Activated naive CD8-positive, alpha-beta T cell treated with anti-CD3 and anti-CD28 coated beads, Interleukin-2, amount 50 U/mL, for 16 hours (primary cell): Measurements from ENCODE around the gene NNT.
"Not testable (repeated sequence)": the region's sequence is repeated elsewhere in the genome, so short reads cannot be mapped to it uniquely, and the experiment has no call there.

Source experiments
- DNase-seq: peaks from one replicate; pipeline ENCODE4 v3.0.0-alpha.2; 2020; ENCODE audit warnings: low read depth, low spot score

NNT gene

DNA sequence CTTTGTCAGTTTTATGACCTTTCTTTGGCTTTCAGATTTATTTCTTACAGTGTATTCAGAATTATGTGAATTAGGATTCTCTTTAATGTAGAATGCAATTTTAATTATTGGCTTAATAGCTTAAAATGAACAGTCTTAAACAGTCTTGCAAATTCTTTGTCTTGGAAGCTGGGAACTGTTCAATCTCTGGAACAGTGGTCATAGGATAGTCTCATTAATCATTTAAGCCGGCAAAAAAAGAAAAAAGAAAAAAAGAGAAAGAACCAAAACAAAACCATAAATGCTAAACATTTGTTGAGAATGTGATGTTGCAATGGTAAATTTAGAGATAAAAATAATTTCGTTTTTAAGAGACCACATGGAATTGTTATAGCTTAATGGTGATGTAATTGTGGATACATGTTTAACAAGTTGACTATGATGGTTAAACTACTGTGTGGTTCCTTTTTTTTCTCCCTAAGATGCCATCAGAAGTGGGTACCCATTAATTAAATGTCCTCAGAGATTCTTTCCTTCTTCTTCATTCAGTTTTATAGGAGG, 61.6 kb downstream of the NNT start:
- DNase-seq, result no peak

DNA sequence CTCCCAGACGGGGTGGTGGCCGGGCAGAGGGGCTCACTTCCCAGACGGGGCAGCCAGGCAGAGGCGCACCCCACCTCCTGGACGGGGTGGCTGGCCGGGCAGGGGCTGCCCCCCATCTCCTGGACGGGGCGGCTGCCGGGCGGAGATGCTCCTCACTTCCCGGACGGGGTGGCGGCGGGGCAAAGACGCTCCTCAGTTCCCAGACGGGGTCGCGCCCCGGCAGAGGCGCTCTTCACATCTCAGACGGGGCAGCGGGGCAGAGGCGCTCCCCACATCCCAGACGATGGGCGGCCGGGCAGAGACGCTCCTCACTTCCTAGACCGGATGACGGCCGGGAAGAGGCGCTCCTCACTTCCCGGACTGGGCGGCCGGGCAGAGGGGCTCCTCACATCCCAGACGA, 62.8 kb downstream of the NNT start:
- not testable (repeated sequence) for DNase-seq

DNA sequence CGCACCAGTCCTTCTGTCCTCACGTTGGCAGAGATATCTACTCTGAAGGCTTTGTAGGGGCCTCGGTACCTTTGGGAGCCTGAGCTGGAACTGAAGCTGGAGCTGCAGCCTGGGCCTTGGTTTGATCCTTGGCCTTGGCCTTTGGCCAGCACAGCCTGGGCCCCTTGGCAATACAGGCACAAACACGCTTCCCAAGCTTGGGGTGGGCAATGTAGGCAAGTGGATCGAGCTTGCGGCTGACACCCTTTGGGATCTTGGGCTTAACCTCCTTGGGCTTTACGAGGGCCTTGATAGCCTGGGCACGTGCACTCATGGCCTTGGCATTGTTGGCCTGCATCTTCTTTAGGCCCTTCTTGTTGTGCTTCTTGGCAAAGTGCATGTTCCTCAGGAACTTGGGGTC, 63.7 kb downstream of the NNT start:
- DNase-seq, result not testable (repeated sequence)

DNA sequence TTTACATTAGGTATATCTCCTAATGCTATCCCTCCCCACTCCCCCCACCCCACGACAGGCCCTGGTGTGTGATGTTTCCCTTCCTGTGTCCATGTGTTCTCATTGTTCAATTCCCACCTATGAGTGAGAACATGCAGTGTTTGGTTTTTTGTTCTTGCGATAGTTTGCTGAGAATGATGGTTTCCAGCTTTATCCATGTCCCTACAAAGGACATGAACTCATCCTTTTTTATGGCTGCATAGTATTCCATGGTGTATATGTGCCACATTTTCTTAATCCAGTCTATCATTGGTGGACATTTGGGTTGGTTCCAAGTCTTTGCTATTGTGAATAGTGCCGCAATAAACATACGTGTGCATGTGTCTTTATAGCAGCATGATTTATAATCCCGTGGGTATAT, 64.4 kb downstream of the NNT start:
- DNase-seq, result not testable (repeated sequence)

DNA sequence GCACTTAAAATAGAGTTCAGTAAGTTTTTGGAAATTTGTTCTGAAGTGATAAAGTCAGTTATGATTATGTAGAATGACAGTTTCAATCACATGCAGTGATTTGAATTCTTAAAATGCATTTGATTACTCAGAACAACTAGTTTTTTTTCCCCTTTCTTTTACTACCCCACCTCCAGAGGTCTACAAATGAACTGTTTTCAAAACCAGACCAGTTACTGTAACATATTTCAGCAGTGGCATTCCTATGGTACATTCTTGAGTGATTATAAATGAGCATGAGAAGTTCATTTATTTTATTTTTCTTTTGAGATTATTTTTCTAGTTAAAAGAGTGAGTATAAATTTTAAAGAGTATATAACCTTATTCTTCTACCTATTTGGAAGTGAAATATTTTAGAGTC, 71.6 kb downstream of the NNT start:
- no peak for DNase-seq

DNA sequence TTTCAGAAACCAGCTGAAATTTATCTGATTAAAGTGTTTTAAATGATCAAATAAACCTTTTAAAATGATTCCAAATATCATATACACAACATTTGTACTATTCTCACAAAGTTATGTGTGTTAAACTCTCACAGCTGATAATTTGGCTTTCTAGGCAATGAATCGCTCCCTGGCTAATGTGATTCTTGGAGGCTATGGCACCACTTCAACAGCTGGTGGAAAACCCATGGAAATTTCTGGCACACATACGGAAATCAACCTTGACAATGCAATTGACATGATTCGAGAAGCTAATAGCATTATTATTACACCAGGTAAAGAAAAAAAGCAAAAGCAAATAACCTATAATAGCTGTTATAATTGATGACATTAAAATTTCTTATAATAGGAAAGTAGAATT, 72.4 kb downstream of the NNT start:
- DNase-seq, result no peak

DNA sequence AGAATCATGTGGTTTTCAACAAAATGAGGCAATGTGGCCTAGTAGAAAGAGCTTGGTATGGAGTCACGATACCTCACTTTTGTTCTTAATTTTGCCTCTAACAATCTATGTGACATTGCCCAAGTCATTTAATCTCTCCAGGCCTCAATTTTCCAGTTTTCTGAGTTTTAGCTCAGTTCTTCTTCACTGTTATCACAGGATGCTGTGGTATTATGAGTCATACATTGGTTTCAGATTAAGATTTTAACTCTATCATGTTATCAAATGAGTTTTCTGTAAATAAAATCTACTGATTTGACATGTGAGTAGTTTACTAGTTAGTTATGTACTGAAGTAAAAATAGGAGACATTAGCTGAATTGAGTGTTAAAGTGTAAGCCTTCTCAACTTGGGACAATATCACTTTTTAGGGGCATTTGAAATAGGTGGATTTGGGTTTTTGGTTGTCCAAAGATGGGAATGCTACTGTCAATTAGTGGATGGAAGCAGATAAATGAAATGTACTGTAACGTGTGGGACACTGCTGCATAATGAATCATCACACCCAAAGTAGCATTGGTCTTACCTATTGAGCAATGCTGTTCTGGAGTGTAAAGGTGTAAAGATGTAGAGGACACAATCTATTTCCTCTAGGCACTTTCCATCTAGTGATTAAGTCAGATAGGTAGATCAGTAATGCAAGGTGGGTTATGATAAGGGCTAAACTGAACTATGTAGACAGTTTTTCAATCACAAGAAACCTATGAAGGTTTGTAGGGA, 73.3 kb downstream of the NNT start:
- no peak for DNase-seq

DNA sequence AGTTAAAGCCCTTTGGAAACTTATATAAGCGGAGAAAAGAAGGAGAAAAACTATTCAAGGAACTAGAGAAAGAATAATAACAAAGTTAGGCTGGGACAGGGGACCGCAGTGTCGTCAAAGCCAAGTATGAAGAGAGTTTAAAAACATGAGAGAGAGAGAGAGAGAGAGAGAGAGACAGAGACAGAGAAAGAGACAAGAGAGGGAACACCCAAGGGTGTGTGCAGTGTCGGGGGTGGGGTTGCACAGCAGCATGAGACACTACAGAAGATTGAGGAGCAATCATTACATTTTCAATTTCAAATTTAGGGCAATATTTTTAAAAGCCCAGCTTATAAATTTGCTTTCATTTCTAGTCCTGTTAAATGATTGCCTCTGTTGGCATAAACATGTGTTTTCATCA, 74.3 kb downstream of the NNT start:
- no peak for DNase-seq

DNA sequence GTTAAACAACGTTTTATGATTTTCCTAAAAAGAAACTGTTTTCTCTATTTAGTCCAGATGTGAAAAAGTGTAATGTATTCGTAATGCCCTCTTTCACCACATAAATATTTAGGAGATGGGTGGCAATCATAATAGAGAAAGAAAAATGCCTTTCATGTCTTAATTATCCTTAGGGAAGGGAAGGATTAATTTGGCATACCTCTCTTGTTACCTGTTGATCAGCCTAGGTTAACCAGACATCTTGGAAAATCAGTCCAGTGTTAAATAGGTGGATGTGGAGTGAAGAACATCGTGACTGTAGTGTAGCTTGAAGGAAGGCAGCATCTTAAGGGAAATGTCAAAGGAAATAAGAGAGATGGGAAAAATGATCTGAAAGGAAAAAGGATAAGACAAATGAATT, 76.2 kb downstream of the NNT start:
- no peak for DNase-seq

DNA sequence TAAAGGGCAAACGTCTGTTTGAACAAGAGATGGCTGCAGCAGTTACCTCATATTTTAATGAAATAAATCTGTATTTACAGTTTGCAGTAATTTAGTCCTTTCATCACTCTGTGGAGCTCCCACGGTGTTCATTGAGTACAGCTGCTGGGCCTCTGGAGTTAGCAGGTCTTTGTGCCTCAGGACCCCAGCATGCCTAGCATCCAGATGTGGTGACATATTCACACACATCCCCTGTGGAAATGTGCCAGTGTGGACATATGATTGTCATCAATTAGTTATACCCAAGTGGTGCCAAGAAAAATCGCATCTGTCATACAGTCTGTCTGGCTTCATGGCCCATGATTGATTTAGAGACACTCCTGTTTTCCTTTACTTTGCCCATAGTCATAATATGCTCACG, 77.3 kb downstream of the NNT start:
- no peak for DNase-seq

DNA sequence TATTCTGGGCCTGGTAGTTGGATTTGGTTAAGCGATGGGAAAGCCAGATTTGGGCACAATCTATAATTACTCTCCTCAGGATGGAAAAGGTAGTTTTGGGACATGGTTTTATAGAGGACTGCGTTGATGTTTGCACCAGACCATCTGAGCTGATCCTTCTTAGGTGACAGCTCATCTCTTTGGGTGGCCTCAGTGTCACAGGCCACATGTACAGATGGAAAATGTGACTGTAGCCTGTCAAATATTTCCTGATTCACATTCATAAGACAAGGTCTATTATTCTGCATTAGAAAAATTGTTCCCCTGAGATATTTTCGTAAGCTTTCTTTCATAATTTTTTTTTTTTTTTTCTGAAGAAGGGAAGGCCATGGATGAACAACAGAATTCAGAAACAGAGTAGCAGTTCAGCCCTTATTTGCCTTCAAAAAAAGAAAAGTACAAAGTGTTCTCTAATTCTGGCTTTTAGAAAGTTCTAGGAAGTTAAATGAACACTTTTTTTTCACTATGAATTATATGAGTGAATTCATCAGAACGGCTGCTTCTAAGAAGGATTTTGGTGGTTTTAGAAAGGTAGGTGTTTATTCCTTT, 81.0 kb downstream of the NNT start:
- DNase-seq, result no peak

DNA sequence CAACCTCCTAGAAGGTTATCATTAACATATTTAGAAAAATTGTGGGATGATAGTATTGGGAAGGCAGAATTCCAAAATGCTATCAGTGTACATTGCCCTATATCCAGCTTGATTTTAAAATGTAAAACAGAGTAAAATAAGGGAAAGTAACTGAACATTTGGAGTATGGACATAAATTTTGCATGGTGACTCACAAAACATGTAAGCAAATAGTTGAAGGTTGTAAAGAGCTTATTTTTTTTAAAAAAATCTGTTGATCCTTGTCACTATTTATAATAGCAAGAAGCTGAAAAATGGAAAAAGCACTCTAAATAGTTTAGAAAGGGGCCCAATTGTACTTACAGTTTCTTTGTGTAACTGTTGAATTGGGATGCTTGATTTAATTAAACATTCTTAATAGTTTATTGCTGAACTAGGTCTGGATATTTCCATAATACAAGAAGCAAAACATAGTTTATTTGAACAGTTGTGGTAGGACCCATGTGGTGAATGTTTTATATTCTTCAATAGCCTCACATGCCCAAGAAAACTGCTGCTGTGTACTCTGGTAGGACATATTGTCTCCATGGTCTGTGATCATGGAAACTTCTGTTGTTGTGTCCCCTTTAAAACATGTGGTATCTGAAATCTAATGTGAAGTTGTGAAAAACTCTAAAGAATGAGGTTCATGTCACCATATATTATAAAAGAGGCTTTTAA, 82.4 kb downstream of the NNT start:
- DNase-seq, result no peak

DNA sequence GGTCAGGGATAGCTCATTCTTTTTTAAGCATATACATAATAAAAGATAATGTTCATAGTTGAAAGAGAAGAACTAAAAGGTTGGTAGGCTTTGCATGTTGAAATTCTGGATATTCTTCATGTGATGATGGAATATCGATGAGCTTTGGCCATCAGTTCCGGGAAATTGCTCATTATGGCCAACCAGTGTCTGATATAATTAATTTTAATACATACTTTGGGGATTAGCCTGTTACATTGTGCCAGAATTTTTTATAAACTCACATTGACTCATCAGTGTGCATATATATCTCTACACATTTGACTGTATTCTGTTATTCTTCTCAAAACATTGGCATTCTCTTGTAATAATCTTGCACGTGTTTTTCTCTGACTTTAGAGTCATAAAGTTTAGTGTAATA, 84.3 kb downstream of the NNT start:
- no peak for DNase-seq

DNA sequence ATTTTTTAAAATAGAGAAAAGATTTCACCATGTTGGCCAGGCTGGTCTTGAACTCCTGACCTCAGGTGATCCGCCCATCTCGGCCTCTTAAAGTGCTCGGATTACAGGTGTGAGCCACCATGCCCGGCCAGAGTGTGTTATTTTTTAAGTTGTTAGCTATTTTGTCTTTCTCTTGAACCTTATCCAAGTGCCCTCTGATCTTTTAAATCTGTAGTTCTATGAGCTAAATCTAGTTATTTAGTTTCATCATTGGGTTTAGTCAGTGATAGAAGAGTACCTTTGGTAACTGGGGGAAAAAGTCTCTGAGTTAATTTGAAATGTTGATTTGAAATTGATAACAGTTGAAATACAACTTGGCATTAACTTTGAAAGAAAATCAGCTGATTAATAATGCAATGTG, 88.3 kb downstream of the NNT start:
- DNase-seq, result no peak

DNA sequence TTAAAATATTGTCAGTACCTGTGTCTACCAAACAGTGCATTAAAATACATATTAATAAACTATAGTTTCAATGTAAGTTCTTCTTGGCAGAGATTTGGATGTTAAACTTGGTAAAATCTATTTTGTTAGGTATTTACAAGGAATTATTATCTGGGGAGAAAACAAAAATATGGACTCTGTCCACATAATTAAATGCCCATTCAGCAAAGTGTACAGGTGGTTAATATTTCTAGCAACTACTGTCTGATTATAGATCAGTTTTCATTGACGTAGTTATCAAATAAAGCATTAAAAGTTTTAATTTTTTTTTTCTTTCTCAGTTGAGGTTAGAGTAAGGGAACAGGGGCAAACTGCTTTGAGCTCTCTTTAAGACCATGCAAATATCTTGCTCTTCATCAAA, 88.9 kb downstream of the NNT start:
- DNase-seq, result no peak

DNA sequence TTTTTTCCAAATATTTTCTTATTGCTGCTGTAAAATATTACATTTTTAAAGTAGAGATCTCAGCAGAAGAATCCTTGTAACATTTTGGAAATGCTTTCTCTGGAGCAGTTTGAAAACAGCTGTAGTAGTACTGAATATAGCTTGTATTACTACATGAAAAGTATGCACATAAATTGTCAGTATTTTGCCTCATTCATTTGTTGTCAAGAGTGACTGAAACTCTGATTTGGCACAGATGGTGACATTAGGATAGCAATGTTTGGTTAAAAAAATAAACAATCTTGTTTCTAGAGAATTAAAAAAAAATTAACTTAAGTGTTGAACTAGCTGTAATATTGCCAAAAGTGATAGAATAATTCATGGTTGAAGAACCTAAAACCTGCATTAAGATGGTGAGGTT, 90.4 kb downstream of the NNT start:
- no peak for DNase-seq

DNA sequence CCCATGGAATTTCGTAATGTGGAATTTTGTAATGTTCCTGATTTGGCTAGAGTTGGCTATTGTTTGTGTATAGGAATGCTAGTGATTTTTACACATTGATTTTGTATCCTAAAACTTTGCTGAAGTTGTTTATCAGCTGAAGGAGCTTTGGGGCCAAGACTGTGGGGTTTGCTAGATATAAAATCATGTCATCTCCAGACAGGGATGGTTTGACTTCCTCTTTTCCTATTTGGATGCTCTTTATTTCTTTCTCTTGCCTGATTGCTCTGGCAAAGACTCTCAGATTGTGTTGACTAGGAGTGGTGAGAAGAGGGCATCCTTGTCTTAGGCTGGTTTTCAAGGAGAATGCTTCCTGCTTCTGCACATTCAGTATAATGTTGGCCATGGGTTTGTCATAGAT, 91.0 kb downstream of the NNT start:
- DNase-seq, result no peak

DNA sequence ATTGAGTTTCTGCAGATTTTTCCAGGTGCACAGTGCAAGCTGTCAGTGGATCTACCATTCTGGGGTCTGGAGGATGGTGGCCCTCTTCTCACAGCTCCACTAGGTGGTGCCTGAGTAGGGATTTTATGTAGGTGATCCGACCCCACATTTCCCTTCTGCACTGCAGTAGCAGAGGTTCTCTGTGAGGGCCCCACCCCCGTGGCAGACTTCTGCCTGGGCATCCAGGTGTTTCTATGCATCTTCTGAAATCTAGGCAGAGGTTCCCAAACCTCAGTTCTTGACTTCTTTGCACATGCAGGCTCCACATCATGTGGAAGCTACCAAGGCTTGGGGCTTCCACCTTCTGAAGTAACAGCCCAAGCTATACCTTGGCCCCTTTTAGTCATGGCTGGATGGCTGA, 93.5 kb downstream of the NNT start:
- DNase-seq, result not testable (repeated sequence)

DNA sequence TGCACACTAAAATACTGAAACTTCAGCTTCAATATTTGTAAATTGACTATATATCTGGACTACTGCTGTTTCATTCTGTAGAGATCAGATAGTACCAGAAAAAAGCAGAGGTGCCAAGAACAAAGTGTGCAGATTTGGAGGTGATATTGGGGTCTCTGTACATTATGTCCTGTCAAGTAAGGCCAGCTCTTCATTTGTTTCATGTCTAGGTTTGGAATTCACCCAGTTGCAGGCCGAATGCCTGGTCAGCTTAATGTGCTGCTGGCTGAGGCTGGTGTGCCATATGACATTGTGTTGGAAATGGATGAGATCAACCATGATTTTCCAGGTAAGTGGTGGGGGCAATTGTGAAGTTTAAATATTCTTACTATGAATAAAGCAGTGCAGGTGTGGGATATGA, 96.9 kb downstream of the NNT start:
- no peak for DNase-seq

DNA sequence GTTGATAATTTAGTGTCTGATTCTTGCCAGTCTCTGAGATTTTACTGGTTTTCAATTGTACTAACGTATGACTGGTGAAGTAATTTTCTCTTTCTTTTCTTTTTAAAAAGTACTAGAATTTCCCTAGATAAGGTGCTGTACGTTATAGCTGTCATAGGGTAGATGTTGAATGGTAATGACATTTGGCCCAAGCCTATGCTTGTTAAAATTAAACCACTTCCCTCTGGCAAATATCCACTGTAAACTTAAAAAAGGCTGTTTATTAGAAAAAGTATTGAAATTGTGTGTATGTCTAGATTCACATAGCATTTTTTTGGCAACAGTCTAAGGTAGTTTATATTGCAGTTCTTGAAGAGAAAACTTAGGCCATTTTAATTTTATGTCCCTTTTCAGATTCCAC, 97.6 kb downstream of the NNT start:
- DNase-seq, result no peak

DNA sequence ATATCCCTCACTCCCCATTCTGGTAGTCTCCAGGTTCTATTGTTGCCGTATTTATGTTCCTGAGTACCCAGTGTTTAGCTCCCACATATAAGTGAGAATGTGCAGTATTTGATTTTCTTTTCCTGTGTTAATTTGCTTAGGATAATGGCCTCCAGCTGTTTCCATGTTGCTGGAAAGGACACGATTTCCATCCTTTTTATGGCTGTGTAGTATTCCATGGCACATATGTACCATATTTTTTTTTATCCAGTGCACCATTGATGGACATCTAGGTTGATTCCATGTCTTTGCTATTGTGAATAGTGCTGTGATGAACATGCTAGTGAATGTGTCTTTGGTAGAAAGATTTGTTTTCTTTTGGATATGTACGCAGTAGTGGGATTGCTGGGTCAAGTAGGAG, 98.2 kb downstream of the NNT start:
- DNase-seq, result no peak

DNA sequence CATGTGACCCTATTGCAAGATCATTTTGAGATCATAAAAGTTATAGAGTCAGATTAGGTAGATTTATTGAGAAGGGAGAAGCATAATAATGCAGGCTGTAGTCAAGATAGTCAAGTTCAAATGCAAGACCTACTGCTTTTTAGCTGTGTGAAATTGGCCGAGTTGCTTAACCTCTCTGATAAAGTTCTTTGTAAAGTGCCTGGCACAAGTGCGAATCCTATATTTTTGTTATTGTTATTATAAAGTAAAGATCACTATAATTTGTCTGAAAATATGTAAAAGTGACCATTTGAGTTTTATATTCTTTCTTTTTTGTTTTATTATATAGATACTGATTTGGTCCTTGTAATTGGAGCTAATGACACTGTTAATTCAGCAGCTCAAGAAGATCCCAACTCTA, 99.3 kb downstream of the NNT start:
- no peak for DNase-seq

DNA sequence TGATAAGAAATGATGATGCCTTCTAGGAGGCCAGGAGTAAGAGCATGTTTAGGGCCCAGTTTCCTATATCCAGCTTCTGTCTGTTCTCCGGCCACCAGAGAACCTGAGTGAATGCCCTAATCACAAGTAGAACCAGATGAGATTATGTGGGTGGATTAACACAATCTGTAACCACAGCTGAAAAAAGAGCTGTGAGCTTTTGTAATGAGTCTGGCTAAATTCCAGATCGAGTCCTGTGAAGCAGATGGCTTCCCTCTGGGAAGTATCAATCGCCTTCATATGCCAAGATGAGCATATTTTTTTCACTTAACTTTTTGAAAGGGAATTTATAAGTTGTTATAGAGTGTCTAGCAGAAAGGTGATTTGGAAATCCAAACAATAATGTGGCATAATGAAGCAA, 99.8 kb downstream of the NNT start:
- no peak for DNase-seq
